ENCODE data around the gene RBM39. TPM values are rescaled to one million over a fixed set of nuclear protein-coding genes. Genes with fewer than 3 reads are reported as not detected.

RBM39 gene
- total and polyA plus RNA-seq, 2 of the 13 experiments (the other 11 are each of a cell fraction or from before 2014, with no cell fraction given), result 788 to 920 TPM

DNA sequence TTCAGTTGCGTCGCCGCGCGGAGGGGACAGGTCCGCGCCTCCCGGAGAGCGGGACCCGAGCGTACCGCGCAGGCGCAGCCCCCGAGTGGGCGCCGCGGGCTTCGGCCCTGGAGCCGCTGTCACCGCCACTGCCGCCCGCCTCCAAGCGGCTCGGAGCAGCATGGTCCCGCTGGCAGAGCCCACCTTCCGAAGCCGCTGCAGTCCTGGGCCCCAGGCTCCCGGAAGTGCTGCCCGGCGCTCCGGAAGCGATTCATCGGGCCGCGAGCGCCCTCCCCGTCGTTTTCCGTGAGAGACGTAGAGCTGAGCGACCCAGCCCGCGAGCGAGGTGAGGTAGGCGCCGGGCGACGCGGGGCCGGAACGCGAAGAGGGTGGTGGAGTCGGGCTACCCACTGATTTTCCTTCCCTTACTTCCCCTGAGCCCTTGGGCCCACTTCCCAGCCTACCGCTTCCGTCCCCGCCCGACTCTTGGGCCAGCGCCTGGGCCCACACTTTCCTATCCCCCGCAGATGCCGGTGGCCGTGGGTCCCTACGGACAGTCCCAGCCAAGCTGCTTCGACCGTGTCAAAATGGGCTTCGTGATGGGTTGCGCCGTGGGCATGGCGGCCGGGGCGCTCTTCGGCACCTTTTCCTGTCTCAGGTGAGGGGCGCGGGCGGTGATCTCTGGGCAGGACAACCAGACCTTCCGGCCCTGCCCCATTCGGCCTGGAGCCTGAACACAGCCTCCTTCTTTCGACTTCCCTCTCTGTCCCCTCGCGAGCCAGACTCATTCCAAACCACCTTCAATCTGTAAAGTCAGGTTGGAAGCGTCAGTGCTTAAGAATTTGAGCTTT, 42.7 kb downstream of the RBM39 start, which contains the start of the genes NFS1 and ROMO1 (continued):
- TF ChIP-seq TCF7L2 (IDR thresholded peaks at IDR 0.05; ENCODE audit: low read depth, low read length) (no peak), SRSF4 (IDR thresholded peaks at IDR 0.05; ENCODE audit: low read depth, low read length, poor library complexity, severe bottlenecking) (no peak), ZFP1 (CRISPR knock-in tag; IDR thresholded peaks at IDR 0.05) (peak; percentile 92; the same call in 1 of the 2 replicates), DPF2 (CRISPR knock-in tag; IDR thresholded peaks at IDR 0.05; ENCODE audit: borderline replicate concordance, low read depth) (no peak), HNRNPL (IDR thresholded peaks at IDR 0.05; ENCODE audit: low read depth, low read length) (peak; percentile 80), ZNF775 (CRISPR knock-in tag; IDR thresholded peaks at IDR 0.05; ENCODE audit: borderline replicate concordance) (peak; percentile 94)
- TF ChIP-seq, protein P1, sequence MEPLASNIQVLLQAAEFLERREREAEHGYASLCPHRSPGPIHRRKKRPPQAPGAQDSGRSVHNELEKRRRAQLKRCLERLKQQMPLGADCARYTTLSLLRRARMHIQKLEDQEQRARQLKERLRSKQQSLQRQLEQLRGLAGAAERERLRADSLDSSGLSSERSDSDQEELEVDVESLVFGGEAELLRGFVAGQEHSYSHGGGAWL (CRISPR knock-in tag; IDR thresholded peaks at IDR 0.05), result peak; percentile 98
- TF ChIP-seq, protein P2, sequence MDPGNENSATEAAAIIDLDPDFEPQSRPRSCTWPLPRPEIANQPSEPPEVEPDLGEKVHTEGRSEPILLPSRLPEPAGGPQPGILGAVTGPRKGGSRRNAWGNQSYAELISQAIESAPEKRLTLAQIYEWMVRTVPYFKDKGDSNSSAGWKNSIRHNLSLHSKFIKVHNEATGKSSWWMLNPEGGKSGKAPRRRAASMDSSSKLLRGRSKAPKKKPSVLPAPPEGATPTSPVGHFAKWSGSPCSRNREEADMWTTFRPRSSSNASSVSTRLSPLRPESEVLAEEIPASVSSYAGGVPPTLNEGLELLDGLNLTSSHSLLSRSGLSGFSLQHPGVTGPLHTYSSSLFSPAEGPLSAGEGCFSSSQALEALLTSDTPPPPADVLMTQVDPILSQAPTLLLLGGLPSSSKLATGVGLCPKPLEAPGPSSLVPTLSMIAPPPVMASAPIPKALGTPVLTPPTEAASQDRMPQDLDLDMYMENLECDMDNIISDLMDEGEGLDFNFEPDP (CRISPR knock-in tag; conservative IDR thresholded peaks at IDR 0.05), result peak; percentile 99; the same call in 1 of the 2 replicates
